GM12875 (cell line): ENCODE measurements around the gene CNRIP1.

Experiments used
- H3K4me3 ChIP-seq: one replicate; pipeline ENCODE4 v1.5.1; 2011; ENCODE audit warnings: low read depth, low read length, control low read depth
- CTCF ChIP-seq: IDR thresholded peaks from 2 replicates; pipeline ENCODE4 v1.5.1; 2011; ENCODE audit warnings: low read depth, mild to moderate bottlenecking, control low read depth, inconsistent platforms, low read length, moderate library complexity, borderline replicate concordance; ENCODE audit not compliant: insufficient read depth

Gene CNRIP1

GRCh38 chr2:68341062-68341329, 21.2 kb upstream of the CNRIP1 start:
- H3K4me3 ChIP-seq, result no peak overlapping the region
- no peak for TF ChIP-seq CTCF

GRCh38 chr2:68340226-68341061, 20.7 kb upstream of the CNRIP1 start:
- TF ChIP-seq CTCF, result no peak
- H3K4me3 ChIP-seq, result no peak overlapping the region

DNA sequence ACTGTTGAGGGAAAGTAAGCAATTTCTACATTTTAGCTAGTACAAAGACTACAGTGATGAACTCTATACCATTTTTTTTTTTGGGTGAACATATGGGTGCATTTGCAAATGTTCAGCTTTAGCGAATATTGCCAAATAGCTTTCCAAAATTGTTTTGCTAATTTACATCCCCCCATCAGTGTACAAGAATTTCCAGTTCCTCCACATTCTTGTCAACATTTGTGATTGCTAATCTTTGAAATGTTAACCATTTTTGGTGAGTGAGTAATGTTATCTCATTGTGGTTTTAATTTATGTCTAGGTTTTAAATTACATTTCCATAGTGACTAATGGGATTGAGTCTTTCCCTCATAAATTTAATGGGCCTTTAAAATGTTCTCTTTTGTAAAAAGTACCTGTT, 16.4 kb upstream of the CNRIP1 start:
- no peak for TF ChIP-seq CTCF

GRCh38 chr2:68333931-68334330, 14.2 kb upstream of the CNRIP1 start:
- TF ChIP-seq CTCF, result no peak
- H3K4me3 ChIP-seq, result no peak overlapping the region

More for the DNA sequence above, 16.4 kb upstream of the CNRIP1 start:
- H3K4me3 ChIP-seq, result no peak overlapping the region

DNA sequence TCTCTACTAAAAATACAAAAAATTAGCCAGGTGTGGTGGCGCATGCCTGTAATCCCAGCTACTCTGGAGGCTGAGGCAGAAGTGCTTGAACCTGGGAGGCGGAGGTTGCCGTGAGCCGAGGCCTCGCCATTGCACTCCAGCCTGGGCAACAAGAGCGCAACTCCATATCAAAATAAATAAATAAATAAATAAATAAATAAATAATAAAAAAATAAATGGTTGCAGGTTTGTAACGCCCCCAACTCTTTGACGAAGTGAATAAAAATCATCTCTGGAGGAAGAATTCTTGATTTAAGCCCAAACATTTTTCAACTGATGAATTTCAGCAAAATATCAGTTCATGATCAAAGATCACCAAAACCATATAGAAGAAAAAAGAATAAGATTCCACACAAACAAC, 13.3 kb upstream of the CNRIP1 start:
- TF ChIP-seq CTCF, result no peak
- H3K4me3 ChIP-seq, result no peak overlapping the region

DNA sequence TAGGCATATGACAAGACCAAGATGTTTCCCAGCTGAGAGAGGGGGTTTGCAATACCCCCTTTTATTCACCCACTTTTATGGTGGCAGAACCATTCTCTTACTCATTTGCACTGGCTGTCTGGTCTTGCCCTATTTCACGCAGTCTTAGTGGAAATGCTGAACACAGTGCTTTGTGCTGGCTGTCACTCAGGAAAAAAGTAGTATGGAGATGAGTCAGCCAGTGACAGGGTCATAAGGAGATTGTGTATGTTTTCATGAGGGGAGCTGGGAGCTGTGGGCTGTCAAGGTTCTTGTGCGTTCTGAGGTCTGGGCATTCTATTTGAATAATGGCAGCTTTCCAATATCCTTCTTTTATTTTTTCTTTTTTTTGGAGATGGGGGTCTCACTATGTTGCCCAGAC, 10.9 kb upstream of the CNRIP1 start:
- no peak overlapping the region for H3K4me3 ChIP-seq

GRCh38 chr2:68328901-68329300, 9.2 kb upstream of the CNRIP1 start:
- no peak for TF ChIP-seq CTCF
- H3K4me3 ChIP-seq, result no peak overlapping the region

More for the DNA sequence above, 10.9 kb upstream of the CNRIP1 start:
- TF ChIP-seq CTCF, result no peak
